ENCODE measurements around the gene UMPS. TPM values are rescaled to one million over a fixed set of nuclear protein-coding genes. Genes with fewer than 3 reads are reported as not detected.

Gene UMPS
- polyA plus RNA-seq, 1 donor (not counting 4 experiments of a cell fraction or from before 2014, with no cell fraction given), result 53.7 TPM

DNA sequence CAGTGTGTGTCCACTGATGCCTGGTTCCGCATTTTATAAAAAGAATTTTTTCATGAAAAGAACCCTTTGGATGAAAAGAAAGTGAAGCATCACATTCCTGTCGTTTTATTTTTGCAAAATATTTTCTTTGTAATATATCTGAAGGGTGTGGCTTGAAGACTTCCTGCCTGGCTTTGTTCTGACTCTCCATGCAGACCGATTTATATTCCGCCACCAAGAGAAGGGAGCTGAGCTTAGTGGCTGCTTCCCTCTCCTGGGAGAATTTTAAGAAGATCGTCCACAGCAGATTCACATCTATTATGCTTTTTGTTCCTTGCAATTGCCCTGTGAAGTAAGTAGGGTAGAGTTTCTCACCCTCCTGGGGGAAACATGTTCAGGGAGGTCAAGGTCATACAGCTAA, 45.2 kb upstream of the UMPS start:
- no peaks in the 10 kb centered on the region for H3K9me1 ChIP-seq (ENCODE audit: control insufficient read depth, extremely low read depth, insufficient read depth, low read length)
- H3K27ac ChIP-seq (ENCODE audit: control insufficient read depth, insufficient read depth, low read length), result no peak overlapping the region
- no peak overlapping the region for H3K9ac ChIP-seq (ENCODE audit: control insufficient read depth, extremely low read depth, insufficient read depth, low read length)
- H3K79me2 ChIP-seq (ENCODE audit: control insufficient read depth, insufficient read depth, low read length), result no peaks in the 10 kb centered on the region
- no peak for DNase-seq (ENCODE audit: low read depth, low spot score)
- TF ChIP-seq CTCF (optimal IDR thresholded peaks at IDR 0.05 in 1 of 3, IDR thresholded peaks at IDR 0.05 in 1 of 3, conservative IDR thresholded peaks at IDR 0.05 in 1 of 3; ENCODE audit: extremely low read depth in 1 of 3, insufficient read depth in 2 of 3, low read length in 3 of 3) (no peak), EZH2 (IDR thresholded peaks at IDR 0.05; ENCODE audit: low read length) (no peak)
- no peaks in the 10 kb centered on the region for H4K20me1 ChIP-seq (ENCODE audit: control insufficient read depth, extremely low read depth, insufficient read depth, low read length)
- no peaks in the 10 kb centered on the region for H3K9me3 ChIP-seq (ENCODE audit: control insufficient read depth, low read depth, low read length)
- peak overlapping the region; percentile 50 for H3K4me2 ChIP-seq (ENCODE audit: control insufficient read depth, extremely low read depth, insufficient read depth, low read depth, low read length)
- peaks cover 16% of the 10 kb centered on the region for H3K4me1 ChIP-seq (ENCODE audit: control insufficient read depth, extremely low read depth, insufficient read depth, low read length)
- H2AFZ ChIP-seq (ENCODE audit: control insufficient read depth, low read length), result no peak overlapping the region
- dilution Hi-C loops (cut with MboI; ENCODE audit: extremely low pct_ligation_motif_present, low sequenced_read_pairs), result no loop called here
- no peak overlapping the region for H3K4me3 ChIP-seq (ENCODE audit: control insufficient read depth in 2 of 3, extremely low read depth in 1 of 3, insufficient read depth in 2 of 3, low read depth in 1 of 3, low read length in 3 of 3)
- no peaks in the 10 kb centered on the region for H3K36me3 ChIP-seq (ENCODE audit: control insufficient read depth in 2 of 2, extremely low read depth in 1 of 2, insufficient read depth in 2 of 2, low read length in 2 of 2)
- no peak for FAIRE-seq
- H3K27me3 ChIP-seq (ENCODE audit: control insufficient read depth, extremely low read depth, insufficient read depth, low read length), result no peaks in the 10 kb centered on the region

- peaks cover 16% of the 10 kb centered on the region for H3K4me1 ChIP-seq (ENCODE audit: control insufficient read depth, extremely low read depth, insufficient read depth, low read length)
- no peaks in the 10 kb centered on the region for H3K79me2 ChIP-seq (ENCODE audit: control insufficient read depth, insufficient read depth, low read length)
- H3K27me3 ChIP-seq (ENCODE audit: control insufficient read depth, extremely low read depth, insufficient read depth, low read length), result no peaks in the 10 kb centered on the region
- no peaks in the 10 kb centered on the region for H3K9me3 ChIP-seq (ENCODE audit: control insufficient read depth, low read depth, low read length)
- DNase-seq (ENCODE audit: low read depth, low spot score), result no peak
- dilution Hi-C loops (cut with MboI; ENCODE audit: extremely low pct_ligation_motif_present, low sequenced_read_pairs), result no loop called here
- H3K36me3 ChIP-seq (ENCODE audit: control insufficient read depth in 2 of 2, extremely low read depth in 1 of 2, insufficient read depth in 2 of 2, low read length in 2 of 2), result no peaks in the 10 kb centered on the region
- peak overlapping the region; percentile 57 for H3K27ac ChIP-seq (ENCODE audit: control insufficient read depth, insufficient read depth, low read length)
- H2AFZ ChIP-seq (ENCODE audit: control insufficient read depth, low read length), result no peak overlapping the region
- H3K9ac ChIP-seq (ENCODE audit: control insufficient read depth, extremely low read depth, insufficient read depth, low read length), result no peak overlapping the region
- H3K4me2 ChIP-seq (ENCODE audit: control insufficient read depth, extremely low read depth, insufficient read depth, low read depth, low read length), result peak overlapping the region; percentile 50
- no peak for TF ChIP-seq EZH2 (IDR thresholded peaks at IDR 0.05; ENCODE audit: low read length)
- TF ChIP-seq CTCF (optimal IDR thresholded peaks at IDR 0.05 in 1 of 3, IDR thresholded peaks at IDR 0.05 in 1 of 3, conservative IDR thresholded peaks at IDR 0.05 in 1 of 3; ENCODE audit: extremely low read depth in 1 of 3, insufficient read depth in 2 of 3, low read length in 3 of 3), result no peak
- no peaks in the 10 kb centered on the region for H4K20me1 ChIP-seq (ENCODE audit: control insufficient read depth, extremely low read depth, insufficient read depth, low read length)
- FAIRE-seq, result peak; percentile 93
- H3K4me3 ChIP-seq (ENCODE audit: control insufficient read depth in 2 of 3, extremely low read depth in 1 of 3, insufficient read depth in 2 of 3, low read depth in 1 of 3, low read length in 3 of 3), result no peak overlapping the region
- no peaks in the 10 kb centered on the region for H3K9me1 ChIP-seq (ENCODE audit: control insufficient read depth, extremely low read depth, insufficient read depth, low read length)
These were observed 44.8 kb upstream of the UMPS start for GRCh38 chr3:124685481-124685880.
